ENCODE data around the gene AZI2. TPM values are rescaled to one million over a fixed set of nuclear protein-coding genes. Genes with fewer than 3 reads are reported as not detected.

Gene AZI2
- total RNA-seq = 10 to 100 TPM; 41.4 to 50.3 TPM

GRCh38 chr3:28348629-28349468 lies at the start of gene AZI2, which contains the start of gene ZCWPW2:
Gene AZI2, minus strand, starts transcription at chr3:28348824. Its CDS starts 8,207 bp downstream, at chr3:28340617.
Gene ZCWPW2, plus strand, starts transcription at chr3:28348721. Its CDS starts 64,348 bp downstream, at chr3:28413069.

Other genes starting within 250 kb of the AZI2 start
- gene CMC1, start 107.2 kb downstream of the AZI2 start, total RNA-seq = 10 to 100 TPM; 15.0 to 16.4 TPM
- under 1 TPM; 0.26 to 0.48 TPM for gene ZCWPW2, start 103 bp downstream of the AZI2 start, total RNA-seq

Data from activated naive CD4-positive, alpha-beta T cell treated with anti-CD3 and anti-CD28 coated beads, Interleukin-2, amount 10 ng/mL, durations not matched to agents 5 hours and 36 hours (primary cell).